M059J (cell line): Measurements from ENCODE around the gene MYL10. TPM values are rescaled to one million over a fixed set of nuclear protein-coding genes. Genes with fewer than 3 reads are reported as not detected.
"Not testable (repeated sequence)": the region's sequence is repeated elsewhere in the genome, so short reads cannot be mapped to it uniquely, and the experiment has no call there.

Experiments
- DNase-seq: peaks from one replicate; pipeline ENCODE4 v3.0.0-alpha.2; 2012; ENCODE audit warnings: low read depth
- total RNA-seq: library from RNA; depleted of rRNA; stranded (reverse); fragments of >200 nt; shearing (Covaris generic); gene quantifications from 2 replicates; pipeline ENCODE4 v1.2.3, GENCODE V29; 2014

MYL10 gene
- total RNA-seq, 1 experiment from 2014 or later, result not detected

- peak; percentile 64 for DNase-seq
These were observed 10.2 kb downstream of the MYL10 start for GRCh38 chr7:101618916-101619315.

- peak; percentile 84 for DNase-seq
These were observed 10.8 kb downstream of the MYL10 start for GRCh38 chr7:101618207-101618839.

- DNase-seq, result no peak
These were observed 11.5 kb downstream of the MYL10 start for GRCh38 chr7:101617451-101618206.

- no peak for DNase-seq
These were observed 13.7 kb downstream of the MYL10 start for GRCh38 chr7:101615446-101615845.

- peak; percentile 90 for DNase-seq
These were observed 14.2 kb downstream of the MYL10 start for GRCh38 chr7:101614939-101615302.

GRCh38 chr7:101614098-101614938 is 14.8 kb downstream of the MYL10 start:
- peak; percentile 52 for DNase-seq

GRCh38 chr7:101612885-101613515 is 16.1 kb downstream of the MYL10 start:
- no peak for DNase-seq

GRCh38 chr7:101608772-101609713 is 20.1 kb downstream of the MYL10 start:
- DNase-seq, result no peak

- no peak for DNase-seq
These were observed 22.6 kb downstream of the MYL10 start for GRCh38 chr7:101606498-101606923.

GRCh38 chr7:101605611-101606497 is 23.2 kb downstream of the MYL10 start:
- DNase-seq, result no peak

- not testable (repeated sequence) for DNase-seq
These were observed 24.2 kb downstream of the MYL10 start for GRCh38 chr7:101604934-101605332.

GRCh38 chr7:101604331-101604933 is 24.7 kb downstream of the MYL10 start:
- no peak for DNase-seq

GRCh38 chr7:101602484-101603241 is 26.4 kb downstream of the MYL10 start:
- DNase-seq, result peak; percentile 73

GRCh38 chr7:101602082-101602481 is 27.0 kb downstream of the MYL10 start:
- no peak for DNase-seq

- DNase-seq, result no peak
These were observed 29.3 kb downstream of the MYL10 start for GRCh38 chr7:101599787-101600186.

- DNase-seq, result no peak
These were observed 29.9 kb downstream of the MYL10 start for GRCh38 chr7:101598986-101599771.

GRCh38 chr7:101598422-101598985 is 30.6 kb downstream of the MYL10 start:
- DNase-seq, result no peak
